Measurements from ENCODE around the gene NCCRP1. TPM values are rescaled to one million over a fixed set of nuclear protein-coding genes. Genes with fewer than 3 reads are reported as not detected.
A peak's percentile ranks its signal among the peaks of the same experiment; 100 is the strongest.

The NCCRP1 gene
- total RNA-seq, 1 experiment from 2014 or later, result not detected

GRCh38 chr19:39150807-39151600 lies 45.8 kb upstream of the NCCRP1 start:
- Mint-ChIP-seq H3K27ac (ENCODE audit: low read depth, unreplicated experiment) (no peak overlapping the region), H3K36me3 (ENCODE audit: insufficient read depth, unreplicated experiment) (no peaks in the 10 kb centered on the region), H3K4me3 (ENCODE audit: unreplicated experiment) (no peak overlapping the region), H3K27me3 (ENCODE audit: insufficient read depth, unreplicated experiment) (no peaks in the 10 kb centered on the region), H3K9me3 (ENCODE audit: unreplicated experiment) (no peaks in the 10 kb centered on the region), H3K4me1 (ENCODE audit: insufficient read depth, unreplicated experiment) (peaks cover 18% of the 10 kb centered on the region)
- TF ChIP-seq, protein P1, sequence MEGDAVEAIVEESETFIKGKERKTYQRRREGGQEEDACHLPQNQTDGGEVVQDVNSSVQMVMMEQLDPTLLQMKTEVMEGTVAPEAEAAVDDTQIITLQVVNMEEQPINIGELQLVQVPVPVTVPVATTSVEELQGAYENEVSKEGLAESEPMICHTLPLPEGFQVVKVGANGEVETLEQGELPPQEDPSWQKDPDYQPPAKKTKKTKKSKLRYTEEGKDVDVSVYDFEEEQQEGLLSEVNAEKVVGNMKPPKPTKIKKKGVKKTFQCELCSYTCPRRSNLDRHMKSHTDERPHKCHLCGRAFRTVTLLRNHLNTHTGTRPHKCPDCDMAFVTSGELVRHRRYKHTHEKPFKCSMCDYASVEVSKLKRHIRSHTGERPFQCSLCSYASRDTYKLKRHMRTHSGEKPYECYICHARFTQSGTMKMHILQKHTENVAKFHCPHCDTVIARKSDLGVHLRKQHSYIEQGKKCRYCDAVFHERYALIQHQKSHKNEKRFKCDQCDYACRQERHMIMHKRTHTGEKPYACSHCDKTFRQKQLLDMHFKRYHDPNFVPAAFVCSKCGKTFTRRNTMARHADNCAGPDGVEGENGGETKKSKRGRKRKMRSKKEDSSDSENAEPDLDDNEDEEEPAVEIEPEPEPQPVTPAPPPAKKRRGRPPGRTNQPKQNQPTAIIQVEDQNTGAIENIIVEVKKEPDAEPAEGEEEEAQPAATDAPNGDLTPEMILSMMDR (IDR thresholded peaks at IDR 0.05; ENCODE audit: unreplicated experiment), result no peak
- ChIA-PET CTCF (interaction anchor here (0.6 to 0.7 kb wide), 3 partner anchors 119 to 410 kb away, joined by 3 to 5 read pairs (median 3); no protein-coding TSS in a partner anchor), POLR2A (no interaction called here)
- DNase-seq (ENCODE audit: unreplicated experiment), result no peak
- no TSS peak for BruUV-seq (replicated peaks)
- intact Hi-C loops (cut with micrococcal nuclease), result no loop called here

DNA sequence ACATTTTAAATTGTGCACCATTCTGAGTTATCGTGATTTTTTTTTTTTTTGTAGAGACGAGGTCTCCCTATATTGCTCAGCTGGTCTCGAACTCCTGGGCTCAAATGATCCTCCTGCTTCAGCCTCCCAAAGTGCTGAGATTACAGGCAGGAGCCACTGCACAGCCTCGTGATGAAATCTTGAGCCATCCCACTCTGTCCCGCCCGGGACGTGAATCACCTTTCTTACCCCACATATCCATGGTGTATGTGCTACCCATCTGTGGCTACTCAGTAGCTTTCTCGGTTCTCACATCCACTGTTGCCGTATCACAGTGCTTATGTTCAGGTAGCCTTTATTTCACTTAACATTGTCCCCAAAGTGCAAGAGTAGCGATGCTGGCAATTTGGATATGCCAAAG lies 44.7 kb upstream of the NCCRP1 start:
- TF ChIP-seq, protein P1 (IDR thresholded peaks at IDR 0.05; ENCODE audit: unreplicated experiment), result no peak
- H3K36me3 Mint-ChIP-seq (ENCODE audit: insufficient read depth, unreplicated experiment), result no peaks in the 10 kb centered on the region
- H3K4me3 Mint-ChIP-seq (ENCODE audit: unreplicated experiment), result no peak overlapping the region
- H3K4me1 Mint-ChIP-seq (ENCODE audit: insufficient read depth, unreplicated experiment), result peaks cover 21% of the 10 kb centered on the region
- BruUV-seq (replicated peaks), result no TSS peak
- peak overlapping the region; percentile 27 for H3K27ac Mint-ChIP-seq (ENCODE audit: low read depth, unreplicated experiment)
- H3K9me3 Mint-ChIP-seq (ENCODE audit: unreplicated experiment), result no peaks in the 10 kb centered on the region
- ChIA-PET CTCF (interaction anchor here (0.6 kb wide), 1 partner anchor 409 kb away, joined by 3 read pairs; no protein-coding TSS in a partner anchor), POLR2A (interaction anchor here (0.5 kb wide), 1 partner anchor 239 kb away, joined by 3 read pairs; the partner anchor contains the start of genes MED29 and PAF1)
- intact Hi-C loops (cut with micrococcal nuclease), result no loop called here
- peak; percentile 35 for DNase-seq (ENCODE audit: unreplicated experiment)
- no peaks in the 10 kb centered on the region for H3K27me3 Mint-ChIP-seq (ENCODE audit: insufficient read depth, unreplicated experiment)

- BruUV-seq (replicated peaks), result no TSS peak
- Mint-ChIP-seq H3K36me3 (ENCODE audit: insufficient read depth, unreplicated experiment) (no peaks in the 10 kb centered on the region), H3K27me3 (ENCODE audit: insufficient read depth, unreplicated experiment) (no peaks in the 10 kb centered on the region), H3K27ac (ENCODE audit: low read depth, unreplicated experiment) (no peak overlapping the region), H3K4me3 (ENCODE audit: unreplicated experiment) (no peak overlapping the region), H3K9me3 (ENCODE audit: unreplicated experiment) (no peaks in the 10 kb centered on the region), H3K4me1 (ENCODE audit: insufficient read depth, unreplicated experiment) (peaks cover 34% of the 10 kb centered on the region)
- ChIA-PET POLR2A (no interaction called here), CTCF (interaction anchor here (0.6 kb wide), 2 partner anchors 173 to 387 kb away, joined by 3 read pairs; no protein-coding TSS in a partner anchor)
- DNase-seq (ENCODE audit: unreplicated experiment), result no peak
- intact Hi-C loops (cut with micrococcal nuclease), result no loop called here
- TF ChIP-seq, protein P1 (IDR thresholded peaks at IDR 0.05; ENCODE audit: unreplicated experiment), result no peak
These were observed 42.6 kb upstream of the NCCRP1 start for GRCh38 chr19:39154100-39154628.

DNA sequence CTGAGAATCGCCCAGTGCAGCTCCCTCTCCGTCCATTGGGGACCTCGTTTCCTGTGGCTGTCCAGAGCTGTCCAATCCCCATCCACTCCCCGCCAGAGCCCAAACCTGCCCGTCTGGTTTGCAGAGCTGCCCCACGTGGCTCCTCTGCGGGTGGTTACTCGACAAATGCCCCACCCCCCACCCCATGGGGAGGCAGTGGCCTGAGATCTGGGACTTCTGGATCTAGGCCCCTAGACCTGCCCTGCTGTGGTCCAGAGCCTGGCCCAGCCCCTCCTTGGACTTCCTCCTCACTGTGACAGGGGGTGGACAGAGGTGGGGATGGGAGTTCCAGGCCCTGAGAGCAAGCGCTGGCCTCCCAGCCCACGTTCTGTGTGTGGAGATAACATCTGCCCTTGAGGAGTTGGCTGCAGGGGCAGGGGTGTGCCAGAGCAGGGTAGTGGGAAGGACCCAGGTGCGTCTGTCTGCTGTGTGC lies 42.1 kb upstream of the NCCRP1 start:
- Mint-ChIP-seq H3K4me3 (ENCODE audit: unreplicated experiment) (no peak overlapping the region), H3K27ac (ENCODE audit: low read depth, unreplicated experiment) (no peak overlapping the region), H3K27me3 (ENCODE audit: insufficient read depth, unreplicated experiment) (no peaks in the 10 kb centered on the region), H3K9me3 (ENCODE audit: unreplicated experiment) (no peaks in the 10 kb centered on the region), H3K4me1 (ENCODE audit: insufficient read depth, unreplicated experiment) (peaks cover 34% of the 10 kb centered on the region), H3K36me3 (ENCODE audit: insufficient read depth, unreplicated experiment) (no peaks in the 10 kb centered on the region)
- ChIA-PET POLR2A (no interaction called here), CTCF (interaction anchor here (0.6 kb wide), 1 partner anchor 1132 kb away, joined by 3 read pairs; no protein-coding TSS in a partner anchor)
- intact Hi-C loops (cut with micrococcal nuclease), result no loop called here
- TF ChIP-seq, protein P1 (IDR thresholded peaks at IDR 0.05; ENCODE audit: unreplicated experiment), result no peak
- BruUV-seq (replicated peaks), result no TSS peak
- DNase-seq (ENCODE audit: unreplicated experiment), result no peak
